Keratinocyte (primary cell): ENCODE results near the gene NCAPH2.

Experiments
- EZH2 ChIP-seq: IDR thresholded peaks from one replicate; pipeline ENCODE4 v1.6.1; 2012; ENCODE audit warnings: inconsistent platforms, mild to moderate bottlenecking, low read length, moderate library complexity
- TF ChIP-seq, protein P1 (sequence below), 3 experiments: IDR thresholded peaks in 1 of 3; conservative IDR thresholded peaks in 1 of 3; optimal IDR thresholded peaks in 1 of 3; 2 replicates in 2 of 3; 3 replicates in 1 of 3; pipeline versions ENCODE3 to v1.5.1; 2011; ENCODE audit warnings: low read length in 3 of 3, mild to moderate bottlenecking in 3 of 3, moderate library complexity in 2 of 3, control low read depth in 1 of 3, inconsistent platforms in 1 of 3; ENCODE audit not compliant: insufficient read depth in 2 of 3; ENCODE audit errors: extremely low read depth in 1 of 3

DNA sequence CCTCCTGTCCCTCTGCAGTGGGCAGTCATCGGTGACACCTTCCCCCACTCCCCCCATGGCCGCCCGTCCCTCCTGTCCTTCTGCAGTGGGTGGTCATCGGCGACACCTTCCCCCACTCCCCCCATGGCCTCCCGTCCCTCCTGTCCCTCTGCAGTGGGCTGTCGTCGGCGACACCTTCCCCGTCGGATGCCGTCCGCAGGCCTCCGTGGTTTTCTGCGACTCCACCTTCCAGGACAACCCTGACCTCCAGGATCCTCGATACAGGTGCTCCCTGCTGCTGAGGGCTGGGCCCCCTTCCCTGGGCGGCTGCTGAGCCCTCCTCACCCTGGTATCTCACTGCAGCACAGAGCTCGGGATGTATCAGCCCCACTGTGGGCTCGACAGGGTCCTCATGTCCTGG is 19.1 kb upstream of the NCAPH2 start:
- TF ChIP-seq EZH2: no peak
- TF ChIP-seq, protein P1, sequence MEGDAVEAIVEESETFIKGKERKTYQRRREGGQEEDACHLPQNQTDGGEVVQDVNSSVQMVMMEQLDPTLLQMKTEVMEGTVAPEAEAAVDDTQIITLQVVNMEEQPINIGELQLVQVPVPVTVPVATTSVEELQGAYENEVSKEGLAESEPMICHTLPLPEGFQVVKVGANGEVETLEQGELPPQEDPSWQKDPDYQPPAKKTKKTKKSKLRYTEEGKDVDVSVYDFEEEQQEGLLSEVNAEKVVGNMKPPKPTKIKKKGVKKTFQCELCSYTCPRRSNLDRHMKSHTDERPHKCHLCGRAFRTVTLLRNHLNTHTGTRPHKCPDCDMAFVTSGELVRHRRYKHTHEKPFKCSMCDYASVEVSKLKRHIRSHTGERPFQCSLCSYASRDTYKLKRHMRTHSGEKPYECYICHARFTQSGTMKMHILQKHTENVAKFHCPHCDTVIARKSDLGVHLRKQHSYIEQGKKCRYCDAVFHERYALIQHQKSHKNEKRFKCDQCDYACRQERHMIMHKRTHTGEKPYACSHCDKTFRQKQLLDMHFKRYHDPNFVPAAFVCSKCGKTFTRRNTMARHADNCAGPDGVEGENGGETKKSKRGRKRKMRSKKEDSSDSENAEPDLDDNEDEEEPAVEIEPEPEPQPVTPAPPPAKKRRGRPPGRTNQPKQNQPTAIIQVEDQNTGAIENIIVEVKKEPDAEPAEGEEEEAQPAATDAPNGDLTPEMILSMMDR (optimal IDR thresholded peaks at IDR 0.05 in 1 of 3, IDR thresholded peaks at IDR 0.05 in 1 of 3, conservative IDR thresholded peaks at IDR 0.05 in 1 of 3; ENCODE audit: extremely low read depth in 1 of 3, insufficient read depth in 2 of 3, low read length in 3 of 3): no peak
